Smooth muscle cell (in vitro differentiated cells): ENCODE measurements around the gene INS. TPM values are rescaled to one million over a fixed set of nuclear protein-coding genes. Genes with fewer than 3 reads are reported as not detected.

Experiments used
- DNase-seq: peaks from one replicate; lab custom pipeline; 2025; ENCODE audit not compliant: unreplicated experiment; lab: John Stamatoyannopoulos, UW
- H2AFZ ChIP-seq: fragments of 200-600 bp; sonication (generic); 2 replicates; pipeline ENCODE4 v1.6.0; 2016; ENCODE audit warnings: antibody characterized with exemption, low read depth, mild to moderate bottlenecking
- H3F3A ChIP-seq: fragments of 200-600 bp; sonication (generic); 2 replicates; pipeline ENCODE4 v1.6.0; 2017; ENCODE audit warnings: antibody characterized with exemption, low read depth
- H3K27ac ChIP-seq: fragments of 200-600 bp; sonication (generic); 2 replicates; pipeline ENCODE4 v1.5.1; 2016; ENCODE audit warnings: low read depth, mild to moderate bottlenecking
- H3K27me3 ChIP-seq: fragments of 200-600 bp; sonication (generic); 2 replicates; pipeline ENCODE4 v1.6.1; 2016; ENCODE audit warnings: low read depth, mild to moderate bottlenecking
- H3K36me3 ChIP-seq: fragments of 200-600 bp; sonication (generic); 2 replicates; pipeline ENCODE4 v1.5.1; 2016; ENCODE audit warnings: low read depth
- H3K4me1 ChIP-seq: fragments of 200-600 bp; sonication (generic); 2 replicates; pipeline ENCODE4 v1.5.1; 2016; ENCODE audit warnings: low read depth
- H3K4me2 ChIP-seq: fragments of 200-600 bp; sonication (generic); 2 replicates; pipeline ENCODE4 v1.6.0; 2016; ENCODE audit warnings: mild to moderate bottlenecking
- H3K4me3 ChIP-seq: fragments of 200-600 bp; sonication (generic); 2 replicates; pipeline ENCODE4 v1.5.1; 2016; ENCODE audit warnings: mild to moderate bottlenecking
- H3K79me2 ChIP-seq: fragments of 200-600 bp; sonication (generic); 2 replicates; pipeline ENCODE4 v1.6.0; 2016; ENCODE audit warnings: low read depth, mild to moderate bottlenecking
- H3K9ac ChIP-seq: fragments of 200-600 bp; sonication (generic); 2 replicates; pipeline ENCODE4 v1.6.0; 2016; ENCODE audit warnings: low read depth
- H3K9me3 ChIP-seq: fragments of 200-600 bp; sonication (generic); replicated peaks from 2 replicates; pipeline ENCODE4 v1.5.1; 2016; ENCODE audit warnings: low read depth
- H4K20me1 ChIP-seq: fragments of 200-600 bp; sonication (generic); 2 replicates; pipeline ENCODE4 v1.6.0; 2016; ENCODE audit warnings: low read depth
- WGBS: methylation state at CpG from one replicate; pipeline ENCODE4 v1.1.7; 2016; ENCODE audit warnings: low lambda C conversion rate; 5-methylcytosine and 5-hydroxymethylcytosine counted together
- polyA plus RNA-seq: library from polyadenylated mRNA; unstranded; fragments of >200 nt; fragmentation: Nextera tagmentation; extraction: Ambion mirVana; gene quantifications from 2 replicates; pipeline ENCODE4 v1.2.1, GENCODE V29; 2016
- total RNA-seq: library from RNA; depleted of rRNA; stranded (reverse); fragments of >200 nt; gene quantifications from 2 replicates; pipeline ENCODE4 v1.2.3, GENCODE V29; 2014
- TF ChIP-seq, protein P1 (sequence below): fragments of 200-600 bp; sonication (generic); IDR thresholded peaks from 2 replicates; pipeline ENCODE4 v1.5.1; 2017; ENCODE audit warnings: borderline replicate concordance, mild to moderate bottlenecking, antibody characterized with exemption; ENCODE audit not compliant: insufficient read depth, poor library complexity, severe bottlenecking

INS gene
- total and polyA plus RNA-seq, 2 experiments from 2014 or later: not detected

DNA sequence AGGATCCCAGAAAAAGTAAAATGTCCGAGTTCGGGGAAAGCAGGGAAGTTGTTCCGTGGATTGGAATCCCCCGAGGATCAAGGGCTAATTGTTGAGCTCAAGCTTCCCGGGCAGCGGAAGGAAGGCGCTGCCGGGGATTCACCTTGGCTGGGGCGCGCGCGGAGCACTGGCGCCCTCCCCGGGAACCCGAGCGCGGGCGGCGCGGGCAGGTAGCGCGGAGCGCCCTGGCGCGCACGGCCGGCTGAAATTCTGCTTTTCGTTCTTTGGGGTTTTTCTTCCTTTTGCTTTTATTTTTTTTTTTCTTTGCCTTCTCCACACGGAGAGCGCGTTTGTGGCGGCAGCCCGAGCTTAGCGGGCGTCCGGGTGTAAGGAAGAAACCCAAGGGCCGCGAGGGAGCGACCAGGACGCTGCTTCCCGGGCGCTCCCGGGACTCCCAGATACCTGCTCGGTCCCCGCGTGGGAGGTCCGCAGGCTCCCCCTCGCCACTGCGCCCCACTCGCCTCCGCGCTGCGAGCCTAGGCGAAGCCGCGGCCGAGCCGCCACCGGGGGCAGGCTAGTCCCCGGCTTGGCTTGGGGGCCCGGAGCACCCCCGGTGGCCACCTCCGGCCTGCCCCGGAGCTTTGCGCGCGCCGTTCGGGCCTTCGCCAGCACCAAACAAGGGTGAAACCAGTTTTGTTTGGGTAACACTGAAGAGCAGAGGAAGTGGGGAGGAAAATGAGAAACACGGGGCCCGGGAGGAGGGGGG is 17.0 kb downstream of the INS start:
- peaks cover 52% of the 10 kb centered on the region for H3K79me2 ChIP-seq
- H3K4me3 ChIP-seq: peak overlapping the region; percentile 87
- H3K27me3 ChIP-seq: no peaks in the 10 kb centered on the region
- peak overlapping the region; percentile 62 for H3K9ac ChIP-seq
- no peaks in the 10 kb centered on the region for H3K9me3 ChIP-seq
- peaks cover 3% of the 10 kb centered on the region for H4K20me1 ChIP-seq
- peak overlapping the region; percentile 88 for H3K27ac ChIP-seq
- peak overlapping the region; percentile 99 for H3K4me2 ChIP-seq
- peaks cover 7% of the 10 kb centered on the region for H3F3A ChIP-seq
- 5% methylated on average over 72 of the region's 72 CpGs for WGBS
- TF ChIP-seq, protein P1, sequence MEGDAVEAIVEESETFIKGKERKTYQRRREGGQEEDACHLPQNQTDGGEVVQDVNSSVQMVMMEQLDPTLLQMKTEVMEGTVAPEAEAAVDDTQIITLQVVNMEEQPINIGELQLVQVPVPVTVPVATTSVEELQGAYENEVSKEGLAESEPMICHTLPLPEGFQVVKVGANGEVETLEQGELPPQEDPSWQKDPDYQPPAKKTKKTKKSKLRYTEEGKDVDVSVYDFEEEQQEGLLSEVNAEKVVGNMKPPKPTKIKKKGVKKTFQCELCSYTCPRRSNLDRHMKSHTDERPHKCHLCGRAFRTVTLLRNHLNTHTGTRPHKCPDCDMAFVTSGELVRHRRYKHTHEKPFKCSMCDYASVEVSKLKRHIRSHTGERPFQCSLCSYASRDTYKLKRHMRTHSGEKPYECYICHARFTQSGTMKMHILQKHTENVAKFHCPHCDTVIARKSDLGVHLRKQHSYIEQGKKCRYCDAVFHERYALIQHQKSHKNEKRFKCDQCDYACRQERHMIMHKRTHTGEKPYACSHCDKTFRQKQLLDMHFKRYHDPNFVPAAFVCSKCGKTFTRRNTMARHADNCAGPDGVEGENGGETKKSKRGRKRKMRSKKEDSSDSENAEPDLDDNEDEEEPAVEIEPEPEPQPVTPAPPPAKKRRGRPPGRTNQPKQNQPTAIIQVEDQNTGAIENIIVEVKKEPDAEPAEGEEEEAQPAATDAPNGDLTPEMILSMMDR: peak; percentile 7
- H2AFZ ChIP-seq: peak overlapping the region; percentile 36
- peaks cover 29% of the 10 kb centered on the region for H3K4me1 ChIP-seq
- no peaks in the 10 kb centered on the region for H3K36me3 ChIP-seq
- no peak for DNase-seq

GRCh38 chr11:2143477-2143798 is 17.6 kb downstream of the INS start:
- H2AFZ ChIP-seq: peak overlapping the region; percentile 36
- H3K4me3 ChIP-seq: peak overlapping the region; percentile 87
- H3K9ac ChIP-seq: peak overlapping the region; percentile 62
- no peaks in the 10 kb centered on the region for H3K36me3 ChIP-seq
- H3F3A ChIP-seq: peaks cover 7% of the 10 kb centered on the region
- no peaks in the 10 kb centered on the region for H3K9me3 ChIP-seq
- peak overlapping the region; percentile 88 for H3K27ac ChIP-seq
- H3K79me2 ChIP-seq: peaks cover 57% of the 10 kb centered on the region
- 17% methylated on average over 12 of the region's 12 CpGs for WGBS
- H3K4me2 ChIP-seq: peak overlapping the region; percentile 99
- peaks cover 24% of the 10 kb centered on the region for H3K4me1 ChIP-seq
- DNase-seq: no peak
- H4K20me1 ChIP-seq: peaks cover 9% of the 10 kb centered on the region
- TF ChIP-seq, protein P1: no peak
- no peaks in the 10 kb centered on the region for H3K27me3 ChIP-seq

GRCh38 chr11:2142762-2143202 is 18.2 kb downstream of the INS start:
- no peak for DNase-seq
- H3K9ac ChIP-seq: peak overlapping the region; percentile 75
- peak overlapping the region; percentile 99 for H3K4me2 ChIP-seq
- TF ChIP-seq, protein P1: no peak
- 12% methylated on average over 6 of the region's 6 CpGs for WGBS
- H3K27me3 ChIP-seq: no peaks in the 10 kb centered on the region
- H3K27ac ChIP-seq: peak overlapping the region; percentile 88
- H3K36me3 ChIP-seq: no peaks in the 10 kb centered on the region
- peaks cover 22% of the 10 kb centered on the region for H3K4me1 ChIP-seq
- H3F3A ChIP-seq: peaks cover 7% of the 10 kb centered on the region
- H3K9me3 ChIP-seq: no peaks in the 10 kb centered on the region
- H4K20me1 ChIP-seq: peaks cover 15% of the 10 kb centered on the region
- H2AFZ ChIP-seq: no peak overlapping the region
- H3K79me2 ChIP-seq: peaks cover 62% of the 10 kb centered on the region
- H3K4me3 ChIP-seq: peak overlapping the region; percentile 87
